RPMI7951 (cell line): ENCODE measurements around the gene TRMU. TPM values are rescaled to one million over a fixed set of nuclear protein-coding genes. Genes with fewer than 3 reads are reported as not detected.

Experiments used
- DNase-seq: peaks from one replicate; pipeline ENCODE4 v3.0.0-alpha.2; 2012; ENCODE audit warnings: low read depth
- total RNA-seq: library from RNA; depleted of rRNA; stranded (reverse); fragments of >200 nt; shearing (Covaris generic); gene quantifications from 2 replicates; pipeline ENCODE4 v1.2.3, GENCODE V29; 2014

TRMU gene
- total RNA-seq, 1 experiment from 2014 or later: 30.3 TPM

- DNase-seq: no peak
These were observed 20.5 kb downstream of the TRMU start for GRCh38 chr22:46355996-46356471.

DNA sequence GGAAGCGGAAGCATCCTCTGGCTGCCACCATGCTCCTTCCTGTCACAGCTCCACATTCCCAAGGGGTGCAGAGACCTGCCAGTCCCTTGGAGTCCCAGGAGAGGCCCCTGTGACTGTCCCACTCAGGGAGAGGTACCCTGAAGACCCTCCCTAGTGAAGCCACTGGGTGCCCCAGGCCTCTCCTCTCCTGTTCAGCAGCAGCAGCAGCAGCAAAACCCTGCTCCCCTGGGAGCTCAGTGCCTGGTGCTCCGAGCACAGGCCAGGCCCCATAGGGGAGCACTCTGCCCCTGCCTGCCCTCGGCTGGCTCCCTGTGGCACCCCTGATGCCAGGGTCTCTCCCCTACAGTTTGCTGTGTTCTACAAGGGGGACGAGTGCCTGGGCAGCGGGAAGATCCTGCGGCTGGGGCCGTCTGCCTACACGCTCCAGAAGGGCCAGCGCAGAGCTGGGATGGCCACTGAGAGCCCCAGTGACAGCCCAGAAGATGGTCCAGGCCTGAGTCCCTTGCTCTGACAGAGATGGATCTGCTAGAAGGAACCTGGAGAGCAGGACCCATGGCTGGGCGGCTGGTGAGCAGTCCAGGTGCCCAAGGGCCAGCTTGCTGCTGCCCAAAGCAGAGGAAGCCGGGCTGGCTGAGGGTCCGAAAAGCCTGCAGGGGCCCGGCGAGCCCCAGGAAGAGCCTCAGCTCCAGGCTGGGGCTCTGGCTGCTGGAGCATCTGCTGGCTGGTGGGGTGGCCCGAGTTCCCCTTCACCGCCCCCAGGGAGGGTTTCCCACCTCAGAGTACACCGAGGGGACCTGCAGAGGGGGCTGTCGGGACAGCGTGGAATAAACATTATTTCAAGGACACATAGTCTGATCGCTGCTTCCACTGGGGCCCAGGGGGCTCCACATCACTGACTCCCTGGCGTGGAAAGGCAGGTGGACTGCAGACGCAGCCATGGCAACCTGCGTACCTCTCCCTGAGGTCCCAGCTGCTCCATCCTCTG lies 21.3 kb downstream of the TRMU start:
- no peak for DNase-seq

DNA sequence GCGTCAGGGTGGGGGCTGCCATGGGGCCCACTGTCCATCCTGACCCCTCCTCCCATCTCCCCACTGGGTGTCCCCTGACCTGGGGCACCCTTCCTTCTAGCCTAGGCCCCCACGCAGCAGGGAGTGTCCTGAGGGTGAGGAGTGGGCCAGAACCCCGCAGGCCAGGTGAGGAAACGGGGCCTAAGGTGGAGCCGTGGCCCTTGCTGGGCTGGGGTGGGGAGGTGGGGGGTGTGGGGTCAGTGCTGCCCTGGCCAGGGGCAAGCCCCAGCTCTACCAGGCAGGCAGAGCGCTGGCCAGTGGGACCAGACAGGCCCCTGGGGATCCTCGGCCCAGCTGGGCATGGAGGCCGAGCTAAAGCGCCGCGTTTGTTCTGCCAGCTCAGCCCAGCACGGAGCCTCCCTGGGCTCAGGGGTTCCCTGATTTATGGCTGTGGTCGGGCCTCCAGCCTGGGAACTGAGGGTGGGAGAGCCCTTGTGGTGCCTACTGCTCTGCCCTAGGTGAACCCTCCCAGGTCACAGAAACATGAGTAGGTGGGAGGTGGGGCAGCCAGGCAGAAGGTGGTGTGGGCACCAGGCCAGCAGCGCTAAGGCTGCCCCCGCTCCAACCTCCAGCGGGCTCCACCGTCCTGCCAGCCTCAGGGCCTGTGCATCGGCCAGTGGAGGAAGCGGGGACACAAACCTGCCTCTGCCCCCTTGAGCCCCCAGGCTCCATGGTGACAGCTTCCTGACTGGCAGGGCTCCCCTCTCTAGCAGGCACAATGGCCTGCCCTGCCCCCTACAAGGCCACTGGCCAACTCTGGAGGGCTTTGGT lies 22.4 kb downstream of the TRMU start:
- no peak for DNase-seq

GRCh38 chr22:46358766-46359165 lies 23.3 kb downstream of the TRMU start:
- no peak for DNase-seq

DNA sequence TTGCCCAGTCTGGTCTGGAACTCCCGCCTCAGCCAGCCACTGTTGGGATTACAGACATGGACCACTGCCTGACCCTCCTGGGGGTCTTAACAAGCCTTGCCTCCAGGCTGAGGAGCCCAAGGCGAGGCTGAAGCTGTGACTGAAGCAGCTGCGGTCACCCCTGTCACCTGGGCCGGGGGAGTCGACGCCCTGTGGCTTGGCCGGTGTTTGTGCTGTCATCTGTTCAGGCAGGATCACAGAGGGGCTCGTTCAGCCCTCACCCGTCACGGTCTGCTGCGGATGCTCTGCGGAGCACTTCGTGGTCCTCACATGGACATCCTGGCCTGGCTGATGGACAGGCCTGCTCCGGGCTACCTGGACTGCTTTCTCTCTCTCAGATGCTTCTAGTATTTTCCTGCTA lies 23.8 kb downstream of the TRMU start:
- DNase-seq: no peak

DNA sequence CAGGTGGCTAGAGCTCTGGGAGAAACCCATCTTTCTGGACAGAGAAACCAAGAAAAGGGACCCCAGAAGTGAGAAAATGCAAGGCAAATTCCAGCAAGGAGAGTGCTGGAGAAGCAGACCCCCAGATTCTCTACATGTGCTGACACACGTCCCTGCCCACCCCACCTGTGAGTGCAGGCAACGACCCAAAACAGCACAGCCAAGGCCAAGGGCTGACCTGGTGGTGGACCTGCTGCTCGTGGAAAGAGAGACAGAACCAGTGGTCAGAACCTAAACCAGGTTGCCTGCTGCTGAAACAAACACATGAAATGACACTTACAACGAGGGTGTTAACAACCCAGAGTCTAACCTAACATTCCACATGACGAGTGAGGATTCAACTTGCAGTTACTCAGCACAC lies 24.6 kb downstream of the TRMU start:
- no peak for DNase-seq

DNA sequence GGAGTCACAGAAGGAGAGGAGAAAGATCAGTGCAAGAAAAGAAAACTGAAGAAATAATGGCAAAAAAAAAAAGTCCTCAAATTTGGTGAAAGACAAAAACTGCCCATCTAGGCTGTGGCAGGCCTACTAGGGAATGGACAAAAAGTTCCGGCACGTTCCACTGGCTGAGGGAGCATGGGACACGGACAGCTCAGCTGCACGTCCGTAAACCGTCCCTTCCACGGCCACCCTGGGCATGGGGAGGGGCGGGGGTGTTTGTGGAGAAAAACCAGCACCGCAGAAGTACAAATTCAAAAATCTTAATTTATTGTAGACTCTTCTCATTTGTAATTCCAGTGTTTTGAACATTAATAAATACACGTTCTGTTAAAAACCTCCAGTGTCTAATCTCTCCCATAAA lies 25.4 kb downstream of the TRMU start:
- no peak for DNase-seq

DNA sequence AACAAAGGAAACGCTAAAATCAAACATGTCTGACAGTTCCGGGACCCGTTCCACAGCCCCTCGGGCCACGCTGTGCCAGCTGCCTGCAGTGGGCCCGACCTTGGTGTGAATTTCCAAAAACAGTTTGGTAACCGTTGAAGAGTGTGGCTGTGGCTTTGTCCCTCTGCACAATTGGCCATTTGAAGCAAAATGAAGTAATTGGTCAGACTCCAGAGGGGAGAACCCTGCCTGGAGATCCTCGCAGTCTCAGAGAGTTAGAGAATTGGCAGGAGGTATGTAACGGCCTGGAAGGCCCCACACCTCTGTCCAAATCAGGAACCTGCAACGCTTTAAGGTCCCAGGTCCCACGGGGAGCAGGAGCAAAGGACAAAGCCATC lies 26.3 kb downstream of the TRMU start:
- DNase-seq: no peak

- no peak for DNase-seq
These were observed 26.9 kb downstream of the TRMU start for GRCh38 chr22:46362203-46362933.

DNA sequence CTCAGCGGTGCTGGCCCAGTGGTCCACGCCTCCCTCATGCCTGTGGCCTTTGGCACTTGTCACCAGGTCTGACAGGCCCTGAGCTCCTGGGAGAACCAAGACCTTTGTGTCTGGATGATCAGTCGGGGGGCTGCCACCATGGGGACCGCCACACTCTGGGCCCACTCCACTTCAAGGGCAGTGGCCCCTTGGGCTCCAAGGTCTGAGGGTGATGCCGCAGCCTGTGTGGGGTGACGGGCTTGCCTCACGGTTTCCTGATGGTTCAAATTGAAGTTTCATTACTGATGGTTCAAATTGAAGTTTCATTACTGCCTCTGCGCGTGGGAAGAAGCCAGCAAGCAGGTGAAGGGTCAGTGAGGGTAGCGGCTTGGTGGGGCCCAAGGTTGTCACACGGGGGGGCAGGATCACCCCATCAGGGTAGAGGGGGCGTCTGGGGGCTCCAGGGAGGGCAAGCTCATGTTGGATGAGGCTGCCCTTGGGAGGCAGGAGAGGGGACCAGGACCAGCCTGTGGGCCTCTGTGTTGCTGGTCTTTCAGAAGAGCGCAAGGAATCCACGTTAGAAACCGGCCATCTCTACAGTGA lies 27.5 kb downstream of the TRMU start:
- no peak for DNase-seq

DNA sequence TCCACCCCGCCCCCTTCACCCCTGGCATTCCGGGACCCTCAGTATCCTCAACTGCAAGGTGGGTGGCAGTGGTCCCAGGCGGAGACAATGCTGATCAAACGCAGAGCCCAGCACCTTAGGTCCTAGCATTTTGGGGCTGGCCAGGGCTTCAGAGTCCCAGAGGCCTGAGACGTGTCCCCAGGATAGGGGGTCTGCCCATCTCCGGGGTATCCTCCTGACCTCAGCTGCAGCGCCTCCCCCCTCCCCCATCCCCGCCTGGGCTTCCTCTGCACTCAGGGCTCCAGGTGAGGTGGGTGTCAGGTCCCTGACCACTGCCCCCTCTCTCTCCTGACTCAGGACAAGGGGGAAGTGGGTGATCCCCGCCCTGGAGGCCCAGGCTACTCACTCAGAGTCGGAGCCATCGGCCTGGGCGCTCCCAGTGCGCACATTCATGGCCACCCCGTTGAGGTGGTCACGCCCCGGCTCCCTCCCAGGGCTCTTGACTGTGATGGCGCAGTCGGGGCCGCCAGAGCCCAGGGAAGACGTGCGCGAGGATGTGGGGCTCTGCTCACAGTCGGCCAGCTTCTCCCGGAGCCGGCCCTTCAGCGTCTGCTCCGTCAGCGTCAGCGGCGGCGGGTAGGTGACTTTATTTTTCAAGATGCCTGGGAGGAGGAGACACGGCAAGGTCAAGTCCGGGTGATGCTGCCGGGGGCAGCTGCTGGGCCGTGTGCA lies 28.3 kb downstream of the TRMU start:
- DNase-seq: no peak

- DNase-seq: no peak
These were observed 29.0 kb downstream of the TRMU start for GRCh38 chr22:46364341-46365165.

DNA sequence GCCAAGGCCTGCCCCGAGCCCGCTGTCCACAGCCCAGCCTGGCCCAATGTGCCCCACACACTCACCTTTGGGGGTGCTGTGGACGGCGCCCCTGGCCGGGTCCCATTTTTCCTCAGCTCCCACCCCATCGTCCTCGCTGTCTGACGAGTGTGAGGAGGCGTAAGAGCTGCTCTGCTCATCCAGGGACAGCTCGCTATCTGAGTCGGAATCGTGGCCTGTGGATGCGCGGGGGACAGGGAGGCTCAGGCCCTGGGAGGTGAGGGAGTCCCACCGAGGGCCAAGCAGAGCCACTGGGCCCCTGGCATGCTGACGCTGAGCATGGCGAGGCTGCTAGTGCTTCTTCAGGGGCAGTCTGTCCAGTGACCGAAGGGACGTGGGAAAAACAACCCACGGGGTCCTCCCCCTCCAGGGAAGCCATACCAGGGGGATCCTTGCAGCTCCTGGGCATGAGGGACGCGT lies 29.7 kb downstream of the TRMU start:
- DNase-seq: no peak

GRCh38 chr22:46366327-46366731 lies 30.8 kb downstream of the TRMU start:
- DNase-seq: no peak

- no peak for DNase-seq
These were observed 31.5 kb downstream of the TRMU start for GRCh38 chr22:46366801-46367706.

DNA sequence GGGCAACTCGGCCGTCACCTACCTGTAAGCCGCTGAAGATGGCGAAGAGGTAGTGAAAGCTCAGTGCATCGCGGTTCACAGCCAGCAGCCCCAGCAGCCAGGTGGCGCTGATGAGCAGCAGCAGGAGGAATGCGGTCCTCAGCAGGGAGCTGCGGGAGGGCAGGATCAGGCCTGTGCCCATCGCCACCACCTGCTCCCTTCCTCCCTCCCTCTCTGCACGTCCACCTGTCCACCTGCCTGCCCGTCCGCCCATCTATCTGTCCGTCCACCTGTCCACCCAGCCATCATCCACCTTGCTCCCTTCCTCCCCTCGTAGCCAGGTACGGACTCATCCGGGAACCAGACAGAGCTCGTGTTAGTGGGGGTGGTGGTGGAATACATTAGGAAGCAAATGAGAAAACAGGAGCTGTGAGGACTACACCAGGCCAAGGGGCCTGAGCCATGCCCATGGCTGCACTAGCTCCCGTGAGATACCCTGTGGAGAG lies 32.2 kb downstream of the TRMU start:
- DNase-seq: peak; percentile 33

GRCh38 chr22:46368422-46368821 lies 32.9 kb downstream of the TRMU start:
- no peak for DNase-seq

DNA sequence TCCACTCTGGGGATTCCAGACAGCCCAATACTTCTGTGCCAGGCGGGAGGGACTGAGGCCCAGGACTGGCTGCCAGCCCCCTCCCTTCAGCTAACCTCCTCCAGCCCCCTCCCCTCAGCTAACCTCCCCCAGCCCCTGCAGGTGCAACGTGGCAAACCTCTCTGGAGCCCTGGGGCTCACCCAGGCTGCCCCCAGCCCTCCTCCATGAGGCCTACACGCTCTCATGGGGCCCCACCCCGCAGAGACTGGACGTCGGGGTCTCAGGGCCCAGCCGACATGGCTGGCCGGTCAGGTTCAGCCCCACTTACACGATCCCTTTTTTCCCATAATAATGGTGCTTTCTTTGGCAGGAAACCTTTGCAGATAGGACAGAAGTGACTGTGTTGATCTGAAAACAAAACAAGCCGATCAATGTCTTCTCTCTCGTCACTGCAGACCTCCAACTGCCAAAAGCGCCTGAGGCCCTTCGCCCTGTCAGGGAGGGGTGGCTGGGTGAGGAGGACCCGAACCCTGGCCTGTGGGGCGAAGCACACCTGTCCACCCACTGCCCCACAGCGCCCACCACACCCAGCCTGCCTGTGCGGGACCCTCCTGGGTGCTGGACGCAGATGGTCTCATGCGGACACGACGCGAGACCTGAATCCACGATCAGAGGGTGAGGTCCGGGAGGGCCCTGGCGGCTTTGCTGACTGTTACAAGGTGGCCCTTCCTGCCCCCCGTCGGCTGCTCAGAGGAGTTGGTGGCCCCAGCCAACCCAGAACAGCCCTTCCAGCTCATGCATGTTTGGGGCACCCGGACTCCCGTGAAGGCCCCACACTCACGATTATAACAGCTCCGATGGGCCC lies 33.6 kb downstream of the TRMU start:
- DNase-seq: no peak
